ENCODE data around the gene CLEC4G. TPM values are rescaled to one million over a fixed set of nuclear protein-coding genes. Genes with fewer than 3 reads are reported as not detected.

The CLEC4G gene
- total RNA-seq, 4 donors from 2014 or later, result not detected

GRCh38 chr19:7701049-7701653 is 30.8 kb downstream of the CLEC4G start:
- intact Hi-C loops (cut with DNase I; ENCODE audit: low total_unique reads), result no loop called here
- H3K4me1 ChIP-seq, result no peaks in the 10 kb centered on the region
- no peak overlapping the region for H3K4me3 ChIP-seq
- no peak overlapping the region for H3K27ac ChIP-seq
- TF ChIP-seq CTCF (IDR thresholded peaks at IDR 0.05), result no peak
- no peak for TF ChIP-seq POLR2A (IDR thresholded peaks at IDR 0.05)
- no peaks in the 10 kb centered on the region for H3K27me3 ChIP-seq
- no peaks in the 10 kb centered on the region for H3K9me3 ChIP-seq
- DNase-seq, result no peak
- H3K36me3 ChIP-seq, result no peaks in the 10 kb centered on the region

GRCh38 chr19:7699417-7700401 is 32.2 kb downstream of the CLEC4G start:
- no peak for DNase-seq
- intact Hi-C loops (cut with DNase I; ENCODE audit: low total_unique reads), result no loop called here
- Histone ChIP-seq H3K27ac (no peak overlapping the region), H3K4me3 (no peak overlapping the region), H3K9me3 (no peaks in the 10 kb centered on the region), H3K27me3 (no peaks in the 10 kb centered on the region), H3K4me1 (no peaks in the 10 kb centered on the region), H3K36me3 (no peaks in the 10 kb centered on the region)
- TF ChIP-seq CTCF (IDR thresholded peaks at IDR 0.05) (no peak), POLR2A (IDR thresholded peaks at IDR 0.05) (no peak)

- H3K4me1 ChIP-seq, result no peaks in the 10 kb centered on the region
- H3K36me3 ChIP-seq, result no peaks in the 10 kb centered on the region
- TF ChIP-seq POLR2A (IDR thresholded peaks at IDR 0.05) (no peak), CTCF (IDR thresholded peaks at IDR 0.05) (no peak)
- intact Hi-C loops (cut with DNase I; ENCODE audit: low total_unique reads), result no loop called here
- H3K9me3 ChIP-seq, result no peaks in the 10 kb centered on the region
- DNase-seq, result no peak
- H3K27me3 ChIP-seq, result no peaks in the 10 kb centered on the region
- H3K27ac ChIP-seq, result no peak overlapping the region
- no peak overlapping the region for H3K4me3 ChIP-seq
These were observed 32.9 kb downstream of the CLEC4G start for GRCh38 chr19:7699003-7699402.

GRCh38 chr19:7698583-7698982 is 33.3 kb downstream of the CLEC4G start:
- H3K36me3 ChIP-seq, result no peaks in the 10 kb centered on the region
- DNase-seq, result no peak
- H3K4me1 ChIP-seq, result no peaks in the 10 kb centered on the region
- H3K27me3 ChIP-seq, result no peaks in the 10 kb centered on the region
- TF ChIP-seq CTCF (IDR thresholded peaks at IDR 0.05), result no peak
- TF ChIP-seq POLR2A (IDR thresholded peaks at IDR 0.05), result no peak
- intact Hi-C loops (cut with DNase I; ENCODE audit: low total_unique reads), result no loop called here
- no peak overlapping the region for H3K27ac ChIP-seq
- H3K4me3 ChIP-seq, result no peak overlapping the region
- no peaks in the 10 kb centered on the region for H3K9me3 ChIP-seq

DNA sequence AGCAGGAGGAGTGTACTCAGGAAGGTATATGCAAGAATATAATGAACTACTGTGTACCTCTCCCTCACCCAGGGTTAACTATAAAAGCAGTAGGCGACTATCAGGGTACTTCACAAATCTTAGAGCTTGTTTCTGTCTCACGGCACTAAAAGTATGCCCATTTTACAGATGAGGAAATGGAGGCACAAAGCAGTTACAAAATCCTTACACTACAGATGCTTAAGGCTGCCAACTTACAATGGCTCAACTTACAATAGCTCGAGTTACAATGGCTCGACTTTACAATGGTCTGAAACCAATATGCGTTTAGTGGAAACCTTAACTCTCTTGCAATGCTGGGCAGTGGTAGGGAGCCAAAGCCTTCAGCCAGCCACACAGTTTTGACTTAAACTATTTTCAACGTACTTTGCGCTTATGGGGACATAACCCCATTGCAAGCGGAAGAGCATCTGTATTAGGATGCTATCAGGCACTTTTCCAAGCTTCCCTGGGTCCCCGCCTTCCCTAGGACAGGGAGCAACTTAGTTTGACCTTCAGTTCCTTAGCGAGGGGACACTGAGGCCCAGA is 34.1 kb downstream of the CLEC4G start:
- H3K27me3 ChIP-seq, result no peaks in the 10 kb centered on the region
- no peaks in the 10 kb centered on the region for H3K9me3 ChIP-seq
- H3K36me3 ChIP-seq, result no peaks in the 10 kb centered on the region
- TF ChIP-seq POLR2A (IDR thresholded peaks at IDR 0.05), result no peak
- no peak for TF ChIP-seq CTCF (IDR thresholded peaks at IDR 0.05)
- H3K27ac ChIP-seq, result no peak overlapping the region
- no peak overlapping the region for H3K4me3 ChIP-seq
- no peaks in the 10 kb centered on the region for H3K4me1 ChIP-seq
- intact Hi-C loops (cut with DNase I; ENCODE audit: low total_unique reads), result no loop called here
- DNase-seq, result no peak
